HepG2 (cell line): Measurements from ENCODE around the gene NOL4L. TPM values are rescaled to one million over a fixed set of nuclear protein-coding genes. Genes with fewer than 3 reads are reported as not detected.

Experiments
- AFF4 ChIP-seq: sonication (generic); formaldehyde crosslinking; IDR thresholded peaks from 2 replicates; pipeline ENCODE4 v1.4.0; 2020; ENCODE audit warnings: missing genetic modification reagents
- CREB1 ChIP-seq, 2 experiments: fragments of 450-650 bp in 1 of 2; IDR thresholded peaks; 2 replicates each; pipeline ENCODE4 v1.6.1; 2016 to 2017; ENCODE audit warnings: control low read depth in 1 of 2, mild to moderate bottlenecking in 1 of 2, missing compliant biosample characterization in 1 of 2, missing genetic modification characterization in 1 of 2
- FOXM1 ChIP-seq: sonication (generic); formaldehyde crosslinking; IDR thresholded peaks from 2 replicates; pipeline ENCODE4 v1.5.0; 2020; ENCODE audit warnings: missing genetic modification reagents
- HNRNPLL ChIP-seq: fragments of 200-400 bp; formaldehyde crosslinking; IDR thresholded peaks from 2 replicates; pipeline ENCODE4 v1.6.1; 2017; ENCODE audit warnings: mild to moderate bottlenecking, low read depth, low read length; ENCODE audit not compliant: poor library complexity, severe bottlenecking
- IKZF1 ChIP-seq: fragments of 450-650 bp; IDR thresholded peaks from 2 replicates; pipeline ENCODE4 v1.7.1; 2016
- MBNL3 ChIP-seq: fragments of 250-450 bp; sonication (Bioruptor Pico); conservative IDR thresholded peaks from 2 replicates; pipeline ENCODE4 v1.8.0; 2022; ENCODE audit warnings: mild to moderate bottlenecking, inconsistent platforms
- MYNN ChIP-seq: sonication (generic); formaldehyde crosslinking; IDR thresholded peaks from 2 replicates; pipeline ENCODE4 v1.4.0; 2020; ENCODE audit warnings: mild to moderate bottlenecking, low read depth, missing genetic modification reagents
- NCOR1 ChIP-seq: fragments of 200-600 bp; sonication (generic); IDR thresholded peaks from 2 replicates; pipeline ENCODE4 v1.7.0; 2017; ENCODE audit warnings: antibody characterized with exemption, low read length, borderline replicate concordance
- NFE2L2 ChIP-seq: fragments of 150-350 bp; IDR thresholded peaks from 2 replicates; pipeline ENCODE4 v1.6.1; 2014; ENCODE audit warnings: low read length
- NR2F1 ChIP-seq, 2 experiments: fragments of 450-650 bp in 1 of 2; formaldehyde crosslinking in 1 of 2; IDR thresholded peaks; 2 replicates each; pipeline versions ENCODE4 v1.5.0 to v1.6.1; 2016 to 2020; ENCODE audit warnings: mild to moderate bottlenecking in 1 of 2, missing compliant biosample characterization in 1 of 2, missing genetic modification reagents in 1 of 2, moderate library complexity in 1 of 2
- NRL ChIP-seq: sonication (generic); formaldehyde crosslinking; IDR thresholded peaks from 2 replicates; pipeline ENCODE4 v1.5.0; 2020; ENCODE audit warnings: missing genetic modification reagents, mild to moderate bottlenecking, moderate library complexity, borderline replicate concordance
- PHB2 ChIP-seq: fragments of 450-650 bp; IDR thresholded peaks from 2 replicates; pipeline ENCODE4 v1.6.1; 2018; ENCODE audit not compliant: partially characterized antibody
- TFDP1 ChIP-seq: IDR thresholded peaks from 2 replicates; pipeline ENCODE4 v1.6.1; 2016; ENCODE audit warnings: missing compliant biosample characterization, missing genetic modification reagents, borderline replicate concordance
- THYN1 ChIP-seq: sonication (generic); formaldehyde crosslinking; IDR thresholded peaks from 2 replicates; pipeline ENCODE4 v1.8.1; 2023; ENCODE audit warnings: low read depth, mild to moderate bottlenecking, moderate library complexity, missing genetic modification reagents, borderline replicate concordance
- ZBTB20 ChIP-seq: sonication (generic); formaldehyde crosslinking; IDR thresholded peaks from 2 replicates; pipeline ENCODE4 v1.8.1; 2023; ENCODE audit warnings: missing genetic modification reagents, low read depth, mild to moderate bottlenecking, borderline replicate concordance
- ZNF547 ChIP-seq: sonication (generic); formaldehyde crosslinking; IDR thresholded peaks from 2 replicates; pipeline ENCODE4 v1.5.1; 2020; ENCODE audit warnings: mild to moderate bottlenecking, missing genetic modification reagents
- ZNF615 ChIP-seq: sonication (generic); formaldehyde crosslinking; IDR thresholded peaks from 2 replicates; pipeline ENCODE4 v1.5.0; 2020; ENCODE audit warnings: mild to moderate bottlenecking, missing genetic modification reagents, borderline replicate concordance
- ZNF660 ChIP-seq: sonication (generic); formaldehyde crosslinking; IDR thresholded peaks from 2 replicates; pipeline ENCODE4 v1.5.1; 2020; ENCODE audit warnings: mild to moderate bottlenecking, low read depth, missing genetic modification reagents, borderline replicate concordance
- ZUFSP ChIP-seq: sonication (generic); formaldehyde crosslinking; IDR thresholded peaks from 2 replicates; pipeline ENCODE4 v1.9.0; 2021; ENCODE audit warnings: missing genetic modification reagents, mild to moderate bottlenecking, borderline replicate concordance
- ZXDC ChIP-seq: sonication (generic); formaldehyde crosslinking; IDR thresholded peaks from 2 replicates; pipeline ENCODE4 v1.5.0; 2020; ENCODE audit warnings: mild to moderate bottlenecking, missing genetic modification reagents
- polyA plus RNA-seq, 8 experiments: library from polyadenylated mRNA; depleted of rRNA in 3 of 8; stranded (reverse) in 7 of 8; unstranded in 1 of 8; fragments of >200 nt; fragmentation: Illumina TruSeq in 4 of 8; extraction: Trizol in 4 of 8; gene quantifications; 2 replicates each; pipeline versions ENCODE4 v1.2.1 to v1.2.3, GENCODE V29; 2011 to 2016; ENCODE audit warnings: low read depth in 4 of 8, missing spikeins in 1 of 8, mixed read lengths in 1 of 8; ENCODE audit not compliant: insufficient read depth in 1 of 8
- total RNA-seq, 5 experiments: library from RNA; depleted of rRNA; stranded (reverse); fragments of >200 nt; fragmentation: Illumina TruSeq; extraction: Trizol; gene quantifications; 2 replicates each; pipeline ENCODE4 v1.2.3, GENCODE V29; 2016; ENCODE audit warnings: low read depth in 1 of 5

NOL4L gene
- total and polyA plus RNA-seq, 2 of the 13 experiments (the other 11 are each of a cell fraction or from before 2014, with no cell fraction given), result 16.6 to 35.4 TPM

- TF ChIP-seq AFF4 (no peak), NR2F1 (CRISPR knock-in tag; IDR thresholded peaks at IDR 0.05) (no peak), FOXM1 (CRISPR knock-in tag) (no peak), PHB2 (no peak), THYN1 (CRISPR knock-in tag) (no peak), ZUFSP (CRISPR knock-in tag) (no peak), ZBTB20 (CRISPR knock-in tag) (peak; percentile 87; the same call in 1 of the 2 replicates), ZNF547 (CRISPR knock-in tag) (peak; percentile 87), ZNF615 (CRISPR knock-in tag) (no peak), MBNL3 (no peak), ZNF660 (CRISPR knock-in tag) (no peak), MYNN (CRISPR knock-in tag) (no peak), NRL (no peak; the same call in 1 of the 2 replicates), CREB1 (IDR thresholded peaks at IDR 0.05) (no peak), CREB1 (CRISPR knock-in tag; IDR thresholded peaks at IDR 0.05) (no peak), NFE2L2 (no peak), NCOR1 (no peak), IKZF1 (no peak), TFDP1 (no peak), ZXDC (CRISPR knock-in tag) (no peak), HNRNPLL (peak; percentile 71)
These were observed 63.2 kb downstream of the NOL4L start (continued) for GRCh38 chr20:32521780-32522525.
